22Rv1 (cell line): ENCODE results near the gene EIF6.

Experiments used
- ZFX ChIP-seq: fragments of 450-650 bp; IDR thresholded peaks from 2 replicates; pipeline ENCODE4 v1.6.1; 2017; ENCODE audit warnings: antibody characterized with exemption, borderline replicate concordance
- TF ChIP-seq, protein P1 (sequence below): fragments of 450-650 bp; IDR thresholded peaks from 2 replicates; pipeline ENCODE4 v1.5.1; 2017; ENCODE audit warnings: mild to moderate bottlenecking

DNA sequence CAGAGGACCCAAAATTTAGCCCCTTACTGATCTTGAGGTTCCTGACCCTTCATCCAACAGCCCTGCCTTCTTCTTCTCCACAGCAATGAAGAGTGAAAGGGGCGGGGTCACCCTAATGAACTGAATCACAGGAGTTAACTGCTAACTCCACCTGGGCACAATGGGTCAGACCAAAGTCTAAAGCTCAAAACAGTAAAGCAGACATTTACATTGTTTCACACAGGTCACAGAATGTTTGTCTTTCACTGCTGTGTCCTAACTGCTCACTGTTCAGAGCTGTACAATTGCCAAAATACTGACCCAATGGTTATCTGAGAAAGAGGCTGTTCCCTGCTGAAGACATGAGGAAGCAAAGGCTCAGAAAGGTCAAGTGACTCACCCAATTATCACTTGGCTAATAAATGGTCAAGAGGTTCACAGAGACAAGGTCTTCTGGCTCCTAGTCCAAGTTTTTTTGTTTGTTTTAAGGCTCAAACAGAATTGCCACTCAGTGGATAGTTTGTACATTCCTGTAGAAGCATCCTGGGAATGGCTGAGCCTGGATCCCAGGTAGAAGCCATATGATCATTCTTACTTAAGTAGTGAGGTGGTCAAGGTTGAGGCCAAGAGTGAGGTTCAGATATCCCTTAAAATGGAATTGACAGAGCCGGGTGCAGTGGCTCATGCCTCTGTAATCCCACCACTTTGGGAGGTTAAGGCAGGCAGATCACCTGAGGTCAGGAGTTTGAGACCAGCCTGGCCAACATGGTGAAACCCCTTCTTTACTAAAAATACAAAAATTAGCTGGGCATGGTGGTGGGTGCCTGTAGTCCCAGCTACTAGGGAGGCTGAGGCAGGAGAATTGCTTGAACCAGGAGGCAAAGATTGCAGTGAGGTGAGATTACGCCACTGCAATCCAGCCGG lies 42.8 kb upstream of the EIF6 start:
- no peak for TF ChIP-seq ZFX
- TF ChIP-seq, protein P1, sequence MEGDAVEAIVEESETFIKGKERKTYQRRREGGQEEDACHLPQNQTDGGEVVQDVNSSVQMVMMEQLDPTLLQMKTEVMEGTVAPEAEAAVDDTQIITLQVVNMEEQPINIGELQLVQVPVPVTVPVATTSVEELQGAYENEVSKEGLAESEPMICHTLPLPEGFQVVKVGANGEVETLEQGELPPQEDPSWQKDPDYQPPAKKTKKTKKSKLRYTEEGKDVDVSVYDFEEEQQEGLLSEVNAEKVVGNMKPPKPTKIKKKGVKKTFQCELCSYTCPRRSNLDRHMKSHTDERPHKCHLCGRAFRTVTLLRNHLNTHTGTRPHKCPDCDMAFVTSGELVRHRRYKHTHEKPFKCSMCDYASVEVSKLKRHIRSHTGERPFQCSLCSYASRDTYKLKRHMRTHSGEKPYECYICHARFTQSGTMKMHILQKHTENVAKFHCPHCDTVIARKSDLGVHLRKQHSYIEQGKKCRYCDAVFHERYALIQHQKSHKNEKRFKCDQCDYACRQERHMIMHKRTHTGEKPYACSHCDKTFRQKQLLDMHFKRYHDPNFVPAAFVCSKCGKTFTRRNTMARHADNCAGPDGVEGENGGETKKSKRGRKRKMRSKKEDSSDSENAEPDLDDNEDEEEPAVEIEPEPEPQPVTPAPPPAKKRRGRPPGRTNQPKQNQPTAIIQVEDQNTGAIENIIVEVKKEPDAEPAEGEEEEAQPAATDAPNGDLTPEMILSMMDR: no peak
